ENCODE data around the gene SYCP2L. TPM values are rescaled to one million over a fixed set of nuclear protein-coding genes. Genes with fewer than 3 reads are reported as not detected.

Gene SYCP2L
- polyA plus RNA-seq, 1 donor (not counting 4 experiments of a cell fraction or from before 2014, with no cell fraction given): 1.3 TPM

- H3K4me2 ChIP-seq (ENCODE audit: control insufficient read depth, extremely low read depth, insufficient read depth, low read depth, low read length): peak overlapping the region; percentile 63
- H4K20me1 ChIP-seq (ENCODE audit: control insufficient read depth, extremely low read depth, insufficient read depth, low read length): no peaks in the 10 kb centered on the region
- dilution Hi-C loops (cut with MboI; ENCODE audit: extremely low pct_ligation_motif_present, low sequenced_read_pairs): no loop called here
- H3K27me3 ChIP-seq (ENCODE audit: control insufficient read depth, extremely low read depth, insufficient read depth, low read length): no peaks in the 10 kb centered on the region
- H3K9me1 ChIP-seq (ENCODE audit: control insufficient read depth, extremely low read depth, insufficient read depth, low read length): no peaks in the 10 kb centered on the region
- peak overlapping the region; percentile 32 for H2AFZ ChIP-seq (ENCODE audit: control insufficient read depth, low read length)
- H3K9me3 ChIP-seq (ENCODE audit: control insufficient read depth, low read depth, low read length): no peaks in the 10 kb centered on the region
- H3K9ac ChIP-seq (ENCODE audit: control insufficient read depth, extremely low read depth, insufficient read depth, low read length): no peak overlapping the region
- DNase-seq (ENCODE audit: low read depth, low spot score) (no peak), FAIRE-seq (peak; percentile 66)
- no peak overlapping the region for H3K4me3 ChIP-seq (ENCODE audit: control insufficient read depth in 2 of 3, extremely low read depth in 1 of 3, insufficient read depth in 2 of 3, low read depth in 1 of 3, low read length in 3 of 3)
- H3K4me1 ChIP-seq (ENCODE audit: control insufficient read depth, extremely low read depth, insufficient read depth, low read length): peaks cover 38% of the 10 kb centered on the region
- no peaks in the 10 kb centered on the region for H3K79me2 ChIP-seq (ENCODE audit: control insufficient read depth, insufficient read depth, low read length)
- H3K27ac ChIP-seq (ENCODE audit: control insufficient read depth, insufficient read depth, low read length): no peak overlapping the region
- H3K36me3 ChIP-seq (ENCODE audit: control insufficient read depth in 2 of 2, extremely low read depth in 1 of 2, insufficient read depth in 2 of 2, low read length in 2 of 2): no peaks in the 10 kb centered on the region
- TF ChIP-seq EZH2 (IDR thresholded peaks at IDR 0.05; ENCODE audit: low read length) (no peak), CTCF (optimal IDR thresholded peaks at IDR 0.05 in 1 of 3, IDR thresholded peaks at IDR 0.05 in 1 of 3, conservative IDR thresholded peaks at IDR 0.05 in 1 of 3; ENCODE audit: extremely low read depth in 1 of 3, insufficient read depth in 2 of 3, low read length in 3 of 3) (no peak)
Measured at GRCh38 chr6:11009353-11009752, 122.5 kb downstream of the SYCP2L start.

GRCh38 chr6:11011787-11012234 lies 125.0 kb downstream of the SYCP2L start:
- peak; percentile 92 for FAIRE-seq
- Histone ChIP-seq H2AFZ (ENCODE audit: control insufficient read depth, low read length) (no peak overlapping the region), H3K4me2 (ENCODE audit: control insufficient read depth, extremely low read depth, insufficient read depth, low read depth, low read length) (peak overlapping the region; percentile 58), H3K27ac (ENCODE audit: control insufficient read depth, insufficient read depth, low read length) (no peak overlapping the region), H3K4me1 (ENCODE audit: control insufficient read depth, extremely low read depth, insufficient read depth, low read length) (peaks cover 38% of the 10 kb centered on the region), H3K27me3 (ENCODE audit: control insufficient read depth, extremely low read depth, insufficient read depth, low read length) (no peaks in the 10 kb centered on the region), H3K79me2 (ENCODE audit: control insufficient read depth, insufficient read depth, low read length) (no peaks in the 10 kb centered on the region), H3K36me3 (ENCODE audit: control insufficient read depth in 2 of 2, extremely low read depth in 1 of 2, insufficient read depth in 2 of 2, low read length in 2 of 2) (no peaks in the 10 kb centered on the region), H3K4me3 (ENCODE audit: control insufficient read depth in 2 of 3, extremely low read depth in 1 of 3, insufficient read depth in 2 of 3, low read depth in 1 of 3, low read length in 3 of 3) (peak overlapping the region in 1 of 3 experiments; percentile 7), H3K9me3 (ENCODE audit: control insufficient read depth, low read depth, low read length) (no peaks in the 10 kb centered on the region), H3K9me1 (ENCODE audit: control insufficient read depth, extremely low read depth, insufficient read depth, low read length) (no peaks in the 10 kb centered on the region), H4K20me1 (ENCODE audit: control insufficient read depth, extremely low read depth, insufficient read depth, low read length) (no peaks in the 10 kb centered on the region), H3K9ac (ENCODE audit: control insufficient read depth, extremely low read depth, insufficient read depth, low read length) (no peak overlapping the region)
- dilution Hi-C loops (cut with MboI; ENCODE audit: extremely low pct_ligation_motif_present, low sequenced_read_pairs): no loop called here
- TF ChIP-seq CTCF (optimal IDR thresholded peaks at IDR 0.05 in 1 of 3, IDR thresholded peaks at IDR 0.05 in 1 of 3, conservative IDR thresholded peaks at IDR 0.05 in 1 of 3; ENCODE audit: extremely low read depth in 1 of 3, insufficient read depth in 2 of 3, low read length in 3 of 3): peak in 1 of 3 experiments; percentile 21
- no peak for TF ChIP-seq EZH2 (IDR thresholded peaks at IDR 0.05; ENCODE audit: low read length)
- DNase-seq (ENCODE audit: low read depth, low spot score): no peak

Data from keratinocyte (primary cell).